Measurements from ENCODE around the gene RAB33A.

The RAB33A gene

DNA sequence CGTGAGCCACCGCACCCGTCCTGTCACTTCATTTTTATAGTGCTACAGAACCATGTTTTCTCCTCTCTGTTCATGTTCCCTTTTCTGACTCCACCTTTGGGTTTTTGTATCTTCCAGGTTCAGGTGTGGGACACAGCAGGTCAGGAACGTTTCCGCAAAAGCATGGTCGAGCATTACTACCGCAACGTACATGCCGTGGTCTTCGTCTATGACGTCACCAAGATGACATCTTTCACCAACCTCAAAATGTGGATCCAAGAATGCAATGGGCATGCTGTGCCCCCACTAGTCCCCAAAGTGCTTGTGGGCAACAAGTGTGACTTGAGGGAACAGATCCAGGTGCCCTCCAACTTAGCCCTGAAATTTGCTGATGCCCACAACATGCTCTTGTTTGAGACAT lies 12.4 kb downstream of the RAB33A start:
- H3K27ac ChIP-seq = no peak overlapping the region
- TF ChIP-seq, protein P1, sequence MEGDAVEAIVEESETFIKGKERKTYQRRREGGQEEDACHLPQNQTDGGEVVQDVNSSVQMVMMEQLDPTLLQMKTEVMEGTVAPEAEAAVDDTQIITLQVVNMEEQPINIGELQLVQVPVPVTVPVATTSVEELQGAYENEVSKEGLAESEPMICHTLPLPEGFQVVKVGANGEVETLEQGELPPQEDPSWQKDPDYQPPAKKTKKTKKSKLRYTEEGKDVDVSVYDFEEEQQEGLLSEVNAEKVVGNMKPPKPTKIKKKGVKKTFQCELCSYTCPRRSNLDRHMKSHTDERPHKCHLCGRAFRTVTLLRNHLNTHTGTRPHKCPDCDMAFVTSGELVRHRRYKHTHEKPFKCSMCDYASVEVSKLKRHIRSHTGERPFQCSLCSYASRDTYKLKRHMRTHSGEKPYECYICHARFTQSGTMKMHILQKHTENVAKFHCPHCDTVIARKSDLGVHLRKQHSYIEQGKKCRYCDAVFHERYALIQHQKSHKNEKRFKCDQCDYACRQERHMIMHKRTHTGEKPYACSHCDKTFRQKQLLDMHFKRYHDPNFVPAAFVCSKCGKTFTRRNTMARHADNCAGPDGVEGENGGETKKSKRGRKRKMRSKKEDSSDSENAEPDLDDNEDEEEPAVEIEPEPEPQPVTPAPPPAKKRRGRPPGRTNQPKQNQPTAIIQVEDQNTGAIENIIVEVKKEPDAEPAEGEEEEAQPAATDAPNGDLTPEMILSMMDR (conservative IDR thresholded peaks at IDR 0.05) = no peak

DNA sequence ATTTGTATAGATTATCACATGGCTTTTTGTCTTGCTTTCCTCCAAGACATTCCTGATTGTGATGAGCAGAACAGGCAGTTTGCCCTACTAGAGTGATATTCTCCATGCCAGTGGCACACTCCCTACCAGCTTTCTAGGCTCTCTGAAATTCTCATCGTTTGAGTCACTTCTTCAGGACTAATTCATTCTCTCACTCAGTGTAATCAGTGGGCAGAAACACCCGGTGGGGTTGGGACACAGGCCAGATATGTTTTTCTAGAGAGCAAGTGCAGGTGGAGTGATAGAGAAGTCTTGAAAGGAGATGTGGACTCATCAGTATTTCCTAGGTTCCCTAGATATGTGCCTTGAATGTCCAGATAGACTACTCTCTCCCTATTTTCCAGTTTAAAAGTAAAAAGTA lies 13.1 kb downstream of the RAB33A start:
- H3K27ac ChIP-seq = no peak overlapping the region
- TF ChIP-seq, protein P1 (conservative IDR thresholded peaks at IDR 0.05) = no peak

DNA sequence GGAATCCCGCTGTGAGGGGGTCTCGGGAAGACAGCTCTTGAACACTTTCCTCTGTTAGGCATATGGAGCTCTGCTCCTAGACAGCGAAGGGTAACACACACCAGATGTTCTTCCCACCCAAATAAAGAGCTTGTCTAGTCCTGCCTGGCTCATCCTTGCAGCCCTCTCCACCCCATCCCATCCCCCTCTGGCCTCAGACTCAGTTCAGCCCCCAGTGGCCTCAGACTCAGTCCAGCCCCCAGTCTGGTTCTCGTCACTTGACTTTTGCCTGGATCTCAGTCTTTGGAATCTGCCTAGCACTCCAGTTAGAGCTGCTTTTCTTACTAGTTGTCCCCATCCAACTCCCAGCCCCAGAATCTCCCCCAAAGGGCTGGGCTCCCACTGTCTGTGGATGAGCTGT lies 14.9 kb downstream of the RAB33A start:
- no peak overlapping the region for H3K27ac ChIP-seq
- TF ChIP-seq, protein P1 (conservative IDR thresholded peaks at IDR 0.05) = no peak

DNA sequence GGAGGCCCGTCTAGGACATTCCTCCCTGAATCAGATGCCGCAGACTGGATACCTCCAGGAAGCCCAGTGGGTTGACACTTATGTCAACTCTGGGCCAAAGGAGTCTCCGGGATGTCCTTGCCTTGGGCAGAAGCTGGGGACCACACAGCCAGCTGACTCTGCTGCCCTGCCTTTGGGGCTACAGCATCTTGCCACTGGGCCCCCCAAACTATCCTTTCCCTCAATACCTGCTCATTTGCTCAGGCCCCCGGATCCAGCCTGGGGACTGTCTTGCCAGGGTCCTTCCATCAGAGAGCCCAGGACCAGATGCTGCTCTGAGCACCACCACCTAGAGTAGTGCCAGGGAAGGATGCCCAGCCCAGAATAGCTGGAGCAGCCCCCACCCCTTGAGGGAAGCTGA lies 19.0 kb downstream of the RAB33A start:
- H3K27ac ChIP-seq = no peak overlapping the region
- TF ChIP-seq, protein P1 (conservative IDR thresholded peaks at IDR 0.05) = no peak

DNA sequence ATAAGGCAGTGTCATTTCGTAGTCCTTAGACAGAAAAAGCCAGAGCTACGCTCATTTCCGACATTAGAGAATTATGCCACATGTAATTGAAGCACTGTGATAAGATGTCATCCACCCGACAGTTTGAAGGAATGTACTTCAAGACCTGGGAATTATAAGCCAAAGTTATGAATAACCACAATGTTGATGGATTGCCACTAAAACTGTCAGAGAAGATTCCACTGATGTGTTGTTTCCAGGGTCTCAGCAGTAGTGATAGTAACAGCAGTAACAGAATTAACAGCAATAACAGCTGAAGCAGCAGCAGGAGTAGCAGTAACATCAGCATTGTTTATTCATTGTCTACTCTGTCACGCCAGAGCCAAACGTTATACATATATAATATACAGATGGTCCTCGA lies 24.7 kb downstream of the RAB33A start:
- no peak overlapping the region; the same call in 1 of the 2 replicates for H3K27ac ChIP-seq
- TF ChIP-seq, protein P1 (conservative IDR thresholded peaks at IDR 0.05) = no peak

DNA sequence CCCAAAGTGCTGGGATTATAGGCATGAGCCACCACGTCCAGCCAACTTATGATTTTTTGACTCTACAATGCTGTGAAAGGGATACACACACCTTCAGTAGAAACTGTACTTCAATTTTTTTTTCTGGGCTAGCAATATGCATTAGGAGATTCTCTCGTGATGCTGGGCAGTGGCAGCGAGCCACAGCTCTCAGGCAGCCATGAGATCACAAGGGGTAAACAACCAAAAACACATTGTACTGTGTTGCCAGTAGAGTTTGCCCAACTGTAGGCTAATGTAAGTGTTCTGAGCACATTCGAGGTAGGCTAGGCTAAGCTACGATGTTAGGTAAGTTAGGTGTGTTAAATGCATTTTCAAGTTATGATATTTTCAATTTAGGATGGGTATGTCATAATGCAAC lies 25.7 kb downstream of the RAB33A start:
- H3K27ac ChIP-seq = peak overlapping the region; percentile 74
- TF ChIP-seq, protein P1 (conservative IDR thresholded peaks at IDR 0.05) = no peak

DNA sequence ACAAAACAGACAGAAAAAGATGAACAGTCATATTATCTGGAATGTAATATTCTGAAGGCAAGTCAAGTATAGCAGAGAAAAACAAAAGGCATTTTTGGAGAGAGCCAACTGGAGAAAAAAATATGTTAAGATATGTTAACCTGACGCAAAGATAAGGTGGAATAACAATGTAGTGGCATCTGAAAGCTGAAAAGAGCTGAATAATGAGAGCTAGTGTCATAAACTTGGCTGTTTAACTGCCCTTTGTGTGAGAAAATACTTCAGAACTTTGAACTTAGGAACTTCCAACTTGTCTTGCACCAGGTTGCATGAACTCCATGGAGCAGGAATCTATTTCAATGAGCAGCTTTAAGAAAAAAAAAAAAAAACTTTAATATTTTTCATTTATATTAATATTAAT lies 32.9 kb downstream of the RAB33A start:
- TF ChIP-seq, protein P1 (conservative IDR thresholded peaks at IDR 0.05) = no peak
- H3K27ac ChIP-seq = no peak overlapping the region

Measured in VCaP (cell line).